T follicular helper cell (primary cell): Measurements from ENCODE around the gene CHAT.

Experiments
- DNase-seq: peaks from one replicate; pipeline ENCODE4 v3.0.0-alpha.2; 2020; ENCODE audit warnings: low read depth

The CHAT gene

GRCh38 chr10:49631975-49632374, 18.1 kb downstream of the CHAT start:
- no peak for DNase-seq

GRCh38 chr10:49632406-49633317, 18.8 kb downstream of the CHAT start:
- DNase-seq: no peak

GRCh38 chr10:49633327-49634068, 19.7 kb downstream of the CHAT start:
- DNase-seq: no peak

- no peak for DNase-seq
Observed at GRCh38 chr10:49634069-49634660, 20.3 kb downstream of the CHAT start.

- DNase-seq: no peak
Observed at GRCh38 chr10:49642311-49642710, 28.5 kb downstream of the CHAT start.

- no peak for DNase-seq
Observed at GRCh38 chr10:49643241-49644034, 29.6 kb downstream of the CHAT start.

- no peak for DNase-seq
Observed at GRCh38 chr10:49644035-49644646, 30.3 kb downstream of the CHAT start.

GRCh38 chr10:49645417-49645816, 31.6 kb downstream of the CHAT start:
- DNase-seq: no peak

- no peak for DNase-seq
Observed at GRCh38 chr10:49645871-49646870, 32.3 kb downstream of the CHAT start.

GRCh38 chr10:49647554-49647953, 33.7 kb downstream of the CHAT start:
- DNase-seq: no peak

- no peak for DNase-seq
Observed at GRCh38 chr10:49647985-49648795, 34.4 kb downstream of the CHAT start.

- DNase-seq: no peak
Observed at GRCh38 chr10:49649294-49649693, 35.5 kb downstream of the CHAT start.

GRCh38 chr10:49649936-49650723, 36.3 kb downstream of the CHAT start:
- no peak for DNase-seq

GRCh38 chr10:49650724-49651034, 36.8 kb downstream of the CHAT start:
- no peak for DNase-seq

- DNase-seq: no peak
Observed at GRCh38 chr10:49651039-49651835, 37.4 kb downstream of the CHAT start.

GRCh38 chr10:49651917-49652316, 38.1 kb downstream of the CHAT start:
- no peak for DNase-seq

- DNase-seq: no peak
Observed at GRCh38 chr10:49652421-49653272, 38.8 kb downstream of the CHAT start.
